Measurements from ENCODE around the gene RPL19. TPM values are rescaled to one million over a fixed set of nuclear protein-coding genes. Genes with fewer than 3 reads are reported as not detected.
A peak's percentile ranks its signal among the peaks of the same experiment; 100 is the strongest.
"Not testable (repeated sequence)": the region's sequence is repeated elsewhere in the genome, so short reads cannot be mapped to it uniquely, and the experiment has no call there.

RPL19 gene
- total RNA-seq, 1 donor from 2014 or later: 484 TPM

- no peak for DNase-seq (ENCODE audit: low spot score)
- ATAC-seq: peak; percentile 68
Measured at GRCh38 chr17:39239640-39240314, 39.7 kb downstream of the RPL19 start.

GRCh38 chr17:39240631-39241030 is 40.5 kb downstream of the RPL19 start:
- ATAC-seq: no peak

GRCh38 chr17:39243155-39243554 is 43.1 kb downstream of the RPL19 start:
- ATAC-seq: no peak
- DNase-seq (ENCODE audit: low spot score): no peak

More at GRCh38 chr17:39240631-39241030, 40.5 kb downstream of the RPL19 start:
- DNase-seq (ENCODE audit: low spot score): no peak

- ATAC-seq (no peak), DNase-seq (ENCODE audit: low spot score) (no peak)
Measured at GRCh38 chr17:39244016-39244599, 44.0 kb downstream of the RPL19 start.

- DNase-seq (ENCODE audit: low spot score) (peak; percentile 81), ATAC-seq (peak; percentile 96)
Measured at GRCh38 chr17:39244600-39245570, 44.8 kb downstream of the RPL19 start.

- ATAC-seq (no peak), DNase-seq (ENCODE audit: low spot score) (no peak)
Measured at GRCh38 chr17:39246274-39246673, 46.2 kb downstream of the RPL19 start.

- DNase-seq (ENCODE audit: low spot score): peak; percentile 18
- not testable (repeated sequence) for ATAC-seq
Measured at GRCh38 chr17:39250076-39250475, 50.0 kb downstream of the RPL19 start.

- DNase-seq (ENCODE audit: low spot score): no peak
- ATAC-seq: no peak
Measured at GRCh38 chr17:39251997-39252396, 51.9 kb downstream of the RPL19 start.

GRCh38 chr17:39252788-39253460 is 52.8 kb downstream of the RPL19 start:
- no peak for ATAC-seq
- peak; percentile 18 for DNase-seq (ENCODE audit: low spot score)

Other genes with a start within 250 kb of the RPL19 start
- gene FBXO47, start 232.9 kb upstream of the RPL19 start, total RNA-seq: 0.08 TPM
- 0.50 TPM for gene PLXDC1, start 48.6 kb upstream of the RPL19 start, total RNA-seq
- gene ARL5C, start 34.1 kb upstream of the RPL19 start, total RNA-seq: not detected
- 0.40 TPM for gene CACNB1, start 2.6 kb upstream of the RPL19 start, total RNA-seq
- gene STAC2, start 25.7 kb downstream of the RPL19 start, total RNA-seq: not detected
- 9.0 TPM for gene FBXL20, start 201.3 kb downstream of the RPL19 start, total RNA-seq

All from left lobe of liver (tissue), 2 donors.